ENCODE measurements around the gene FLT3LG.
"Not testable (repeated sequence)": the region's sequence is repeated elsewhere in the genome, so short reads cannot be mapped to it uniquely, and the experiment has no call there.

Gene FLT3LG

GRCh38 chr19:49463960-49464740, 9.9 kb upstream of the FLT3LG start:
- no peak for DNase-seq

GRCh38 chr19:49465371-49465770, 8.6 kb upstream of the FLT3LG start:
- no peak for DNase-seq

- DNase-seq = no peak
Observed at GRCh38 chr19:49468199-49468598, 5.8 kb upstream of the FLT3LG start.

- DNase-seq = no peak
Observed at GRCh38 chr19:49468746-49469447, 5.1 kb upstream of the FLT3LG start.

- no peak for DNase-seq
Observed at GRCh38 chr19:49469828-49470614, 4.0 kb upstream of the FLT3LG start.

GRCh38 chr19:49470615-49470978, 3.4 kb upstream of the FLT3LG start:
- DNase-seq = no peak

GRCh38 chr19:49472936-49473335, 1.1 kb upstream of the FLT3LG start:
- no peak for DNase-seq

GRCh38 chr19:49473501-49473867, 531 bp upstream of the FLT3LG start:
- DNase-seq = not testable (repeated sequence)

- no peak for DNase-seq
Observed at GRCh38 chr19:49474542-49474924, 518 bp downstream of the FLT3LG start.

GRCh38 chr19:49475191-49475917, 1.3 kb downstream of the FLT3LG start:
- no peak for DNase-seq

- DNase-seq = no peak
Observed at GRCh38 chr19:49475995-49476880, 2.2 kb downstream of the FLT3LG start.

GRCh38 chr19:49479975-49480628, 6.1 kb downstream of the FLT3LG start:
- no peak for DNase-seq

- no peak for DNase-seq
Observed at GRCh38 chr19:49481020-49481683, 7.1 kb downstream of the FLT3LG start.

GRCh38 chr19:49486232-49486631, 12.2 kb downstream of the FLT3LG start:
- no peak for DNase-seq

- DNase-seq = no peak
Observed at GRCh38 chr19:49486710-49487276, 12.8 kb downstream of the FLT3LG start.

GRCh38 chr19:49487277-49488045, 13.4 kb downstream of the FLT3LG start, which contains the start of gene RPL13A:
RPL13A (plus strand) TSS chr19:49487608; CDS start chr19:49487630, 22 bp downstream.
- peak; percentile 99 for DNase-seq

GRCh38 chr19:49488046-49488862, 14.2 kb downstream of the FLT3LG start:
- DNase-seq = no peak

- no peak for DNase-seq
Observed at GRCh38 chr19:49488863-49489537, 15.0 kb downstream of the FLT3LG start.
